Measurements from ENCODE around the gene MYO9B.

- TF ChIP-seq CTCF (IDR thresholded peaks at IDR 0.05; ENCODE audit: low read depth, low read length, poor library complexity, severe bottlenecking) (no peak), EZH2phosphoT487 (IDR thresholded peaks at IDR 0.05; ENCODE audit: borderline replicate concordance, low read length) (no peak)
These were observed 19.8 kb downstream of the MYO9B start for GRCh38 chr19:17095141-17095919.
